Measurements from ENCODE around the gene CAMK2A.

CAMK2A gene

DNA sequence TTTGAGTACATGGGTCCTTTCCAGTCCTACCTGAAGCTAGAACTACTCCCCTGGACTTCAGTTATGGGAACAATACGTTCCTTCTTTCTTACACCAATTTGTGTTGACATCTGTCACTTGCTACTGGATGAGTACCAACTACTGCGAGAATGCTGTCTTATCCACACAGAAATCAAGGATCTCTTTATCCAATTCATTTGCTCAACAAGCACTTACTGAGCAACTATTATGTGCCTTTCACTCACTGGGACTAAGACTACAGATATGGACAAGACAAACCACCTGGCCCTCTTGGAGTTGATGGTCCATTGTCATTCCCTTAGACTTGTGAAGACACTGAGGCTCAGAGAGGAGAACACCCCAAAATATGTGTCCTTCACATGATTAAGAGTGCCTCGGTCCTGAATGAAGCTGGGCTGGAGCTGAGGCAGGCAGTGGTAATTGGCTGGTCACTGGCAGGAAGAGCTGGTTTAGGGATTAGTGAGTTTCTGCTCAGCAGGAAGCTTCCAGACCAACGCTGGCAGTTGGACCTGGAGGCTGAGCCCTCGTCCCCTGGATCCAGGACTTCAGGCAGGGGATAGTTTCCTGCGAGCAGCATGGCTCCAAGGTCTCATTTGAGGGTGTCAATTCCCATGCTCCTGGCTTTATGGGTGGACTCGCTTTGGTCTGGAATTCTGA, 21.6 kb upstream of the CAMK2A start:
- no peak overlapping the region for H3K4me3 ChIP-seq (ENCODE audit: low read depth, low read length)
- TF ChIP-seq, protein P1, sequence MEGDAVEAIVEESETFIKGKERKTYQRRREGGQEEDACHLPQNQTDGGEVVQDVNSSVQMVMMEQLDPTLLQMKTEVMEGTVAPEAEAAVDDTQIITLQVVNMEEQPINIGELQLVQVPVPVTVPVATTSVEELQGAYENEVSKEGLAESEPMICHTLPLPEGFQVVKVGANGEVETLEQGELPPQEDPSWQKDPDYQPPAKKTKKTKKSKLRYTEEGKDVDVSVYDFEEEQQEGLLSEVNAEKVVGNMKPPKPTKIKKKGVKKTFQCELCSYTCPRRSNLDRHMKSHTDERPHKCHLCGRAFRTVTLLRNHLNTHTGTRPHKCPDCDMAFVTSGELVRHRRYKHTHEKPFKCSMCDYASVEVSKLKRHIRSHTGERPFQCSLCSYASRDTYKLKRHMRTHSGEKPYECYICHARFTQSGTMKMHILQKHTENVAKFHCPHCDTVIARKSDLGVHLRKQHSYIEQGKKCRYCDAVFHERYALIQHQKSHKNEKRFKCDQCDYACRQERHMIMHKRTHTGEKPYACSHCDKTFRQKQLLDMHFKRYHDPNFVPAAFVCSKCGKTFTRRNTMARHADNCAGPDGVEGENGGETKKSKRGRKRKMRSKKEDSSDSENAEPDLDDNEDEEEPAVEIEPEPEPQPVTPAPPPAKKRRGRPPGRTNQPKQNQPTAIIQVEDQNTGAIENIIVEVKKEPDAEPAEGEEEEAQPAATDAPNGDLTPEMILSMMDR (conservative IDR thresholded peaks at IDR 0.05; ENCODE audit: low read depth, low read length), result no peak
- DNase-seq (ENCODE audit: low read depth), result no peak

DNA sequence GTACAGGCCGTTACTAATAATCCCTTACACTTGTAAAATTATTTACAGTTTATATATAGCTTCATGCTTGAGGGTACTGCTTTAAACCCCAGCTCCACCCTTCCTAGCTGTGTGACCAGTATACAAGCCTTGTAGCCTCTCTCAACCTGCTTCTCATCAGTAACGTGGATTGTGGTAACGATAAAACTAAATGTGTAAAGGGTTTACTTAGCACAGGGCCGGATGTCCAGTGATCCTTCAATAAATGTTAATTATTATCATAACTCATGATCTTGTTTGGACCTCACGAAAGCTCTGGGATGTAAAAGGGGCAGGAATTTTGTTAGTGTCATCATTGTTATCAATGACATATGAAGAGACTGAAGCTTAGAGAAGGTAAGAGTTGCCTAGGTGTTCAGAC, 20.7 kb upstream of the CAMK2A start:
- no peak for DNase-seq (ENCODE audit: low read depth)
- no peak overlapping the region for H3K4me3 ChIP-seq (ENCODE audit: low read depth, low read length)
- TF ChIP-seq, protein P1 (conservative IDR thresholded peaks at IDR 0.05; ENCODE audit: low read depth, low read length), result no peak

DNA sequence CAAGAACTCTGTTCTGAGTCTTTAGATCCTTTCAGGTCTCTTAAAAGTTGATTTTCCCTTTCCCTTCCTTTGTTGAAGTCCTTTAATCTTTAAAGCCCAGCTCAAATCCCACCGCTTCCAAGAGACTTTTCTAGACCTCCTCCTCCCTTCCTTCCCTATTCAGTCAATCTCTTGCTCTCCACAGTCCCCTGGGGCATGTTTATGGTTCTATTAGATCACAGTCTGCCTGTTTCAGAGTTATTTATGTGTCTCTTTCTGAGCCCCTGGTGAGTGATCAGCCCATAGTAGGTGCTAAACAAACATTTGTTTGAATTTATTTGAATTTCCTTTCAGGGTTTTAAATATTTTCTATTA, 20.3 kb upstream of the CAMK2A start:
- no peak for DNase-seq (ENCODE audit: low read depth)
- TF ChIP-seq, protein P1 (conservative IDR thresholded peaks at IDR 0.05; ENCODE audit: low read depth, low read length), result no peak
- no peak overlapping the region for H3K4me3 ChIP-seq (ENCODE audit: low read depth, low read length)

DNA sequence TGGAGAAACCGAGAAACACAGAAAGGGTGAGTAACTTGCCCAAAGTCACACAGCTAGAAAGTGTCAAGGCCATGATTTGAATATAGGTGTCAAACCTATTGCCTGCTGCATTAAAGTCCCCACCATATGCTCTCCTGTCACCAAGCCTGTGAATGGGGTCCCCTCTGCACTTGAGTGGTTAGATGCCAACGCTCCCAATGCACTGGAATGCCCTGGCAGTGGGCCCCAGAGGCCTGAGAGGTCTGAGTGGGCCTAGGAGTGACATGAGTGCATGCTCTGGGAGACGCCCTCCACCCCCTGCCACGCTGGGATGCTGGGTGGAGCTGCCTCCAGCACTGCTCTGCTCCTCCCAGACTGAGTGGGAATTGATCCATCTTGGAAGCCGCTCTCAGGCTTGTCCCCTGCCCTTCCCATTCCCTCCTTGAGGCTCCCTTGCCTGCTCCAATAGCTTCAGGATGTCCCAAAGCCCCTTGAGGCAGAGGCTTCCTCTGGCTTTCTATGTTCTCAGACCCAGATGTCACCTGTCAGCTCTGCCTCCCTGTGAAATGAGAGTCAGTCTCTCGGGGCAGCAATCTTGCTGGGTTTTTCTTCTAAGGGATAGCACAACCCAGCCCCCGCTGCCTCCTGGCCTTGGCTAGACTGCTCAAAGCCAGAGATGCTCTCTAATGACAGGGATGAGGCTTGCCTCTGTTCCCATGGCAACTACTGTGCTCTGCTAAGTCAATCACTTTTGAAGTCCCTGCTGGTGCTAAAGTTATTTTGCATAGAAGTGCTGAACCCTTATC, 19.7 kb upstream of the CAMK2A start:
- DNase-seq (ENCODE audit: low read depth), result no peak
- H3K4me3 ChIP-seq (ENCODE audit: low read depth, low read length), result no peak overlapping the region
- TF ChIP-seq, protein P1 (conservative IDR thresholded peaks at IDR 0.05; ENCODE audit: low read depth, low read length), result no peak

DNA sequence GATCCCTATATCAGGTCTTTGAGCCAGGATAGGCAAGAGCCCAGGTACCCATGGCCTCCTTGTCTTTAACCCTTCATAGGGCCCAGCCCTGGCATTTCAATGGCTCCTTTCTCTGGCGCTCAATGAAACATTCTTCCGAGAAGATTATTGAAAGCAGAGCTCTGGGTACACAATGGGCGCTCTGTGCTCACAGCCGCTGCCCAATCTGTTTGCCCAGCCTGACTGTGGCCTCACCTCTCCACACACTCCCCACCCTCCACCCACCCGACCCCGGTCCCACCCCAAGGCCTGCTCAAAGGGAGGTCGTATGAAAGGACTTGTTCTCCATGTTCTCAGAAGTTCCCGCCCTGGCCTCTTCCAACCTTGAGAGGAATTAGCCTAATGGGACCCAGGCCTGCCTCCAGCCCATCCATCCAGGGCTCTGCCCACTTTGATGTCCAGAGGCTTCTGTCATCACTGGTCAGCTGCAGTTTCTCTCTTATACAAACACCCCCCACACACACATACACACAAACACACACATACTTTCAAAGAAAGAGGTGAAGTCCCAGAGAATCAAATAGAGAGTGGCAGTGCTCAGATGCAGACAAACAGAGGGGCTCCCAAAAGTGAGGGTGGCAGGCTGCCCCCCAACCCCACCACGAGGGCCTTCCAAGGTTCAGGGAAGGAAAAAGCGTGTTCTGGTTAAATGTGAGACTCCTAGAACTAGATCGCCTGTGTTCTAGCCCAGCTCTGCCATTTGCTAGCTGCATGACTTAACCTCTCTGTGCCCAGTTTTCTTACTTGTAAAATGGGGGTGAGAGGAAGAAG, 18.2 kb upstream of the CAMK2A start:
- TF ChIP-seq, protein P1 (conservative IDR thresholded peaks at IDR 0.05; ENCODE audit: low read depth, low read length), result no peak
- no peak overlapping the region for H3K4me3 ChIP-seq (ENCODE audit: low read depth, low read length)
- DNase-seq (ENCODE audit: low read depth), result no peak

DNA sequence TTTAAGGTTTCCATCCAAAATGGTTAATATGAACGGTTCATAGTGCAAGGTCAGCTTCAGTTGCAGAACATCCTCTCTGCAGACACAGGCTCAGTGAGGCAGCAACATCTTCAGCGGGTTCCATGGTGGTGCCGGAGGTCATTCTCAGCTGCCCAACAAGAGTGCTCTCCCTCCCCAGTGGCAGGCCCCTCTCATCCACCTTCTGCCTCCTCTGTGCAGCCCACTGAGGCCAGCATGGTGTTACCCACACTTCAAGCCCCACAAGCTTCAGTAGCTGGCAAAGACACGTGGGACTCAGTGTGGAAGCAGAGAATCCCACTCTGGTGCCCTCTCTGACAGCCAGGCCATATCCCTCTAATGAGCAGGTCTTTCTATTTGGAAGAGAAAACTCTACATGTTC, 17.2 kb upstream of the CAMK2A start:
- no peak overlapping the region for H3K4me3 ChIP-seq (ENCODE audit: low read depth, low read length)
- TF ChIP-seq, protein P1 (conservative IDR thresholded peaks at IDR 0.05; ENCODE audit: low read depth, low read length), result no peak
- no peak for DNase-seq (ENCODE audit: low read depth)

Data from choroid plexus epithelial cell (primary cell).